Prostate gland (tissue), 2 donors: ENCODE results near the gene AMDHD1. TPM values are rescaled to one million over a fixed set of nuclear protein-coding genes. Genes with fewer than 3 reads are reported as not detected.
A peak's percentile ranks its signal among the peaks of the same experiment; 100 is the strongest.

Source experiments
- DNase-seq: peaks from one replicate; pipeline ENCODE4 v3.0.0-alpha.2; 2019; ENCODE audit warnings: low spot score
- H3K27ac ChIP-seq, 2 donors: fragments of 200-600 bp; sonication (generic); 2 replicates each; pipeline ENCODE4 v1.5.1; 2017 to 2019
- H3K27me3 ChIP-seq: fragments of 200-600 bp; sonication (generic); replicated peaks from 2 replicates; pipeline ENCODE4 v1.5.1; 2019; ENCODE audit not compliant: insufficient read depth
- H3K36me3 ChIP-seq, 2 donors: fragments of 200-600 bp; sonication (generic); 1 replicate in 1 of 2; 2 replicates in 1 of 2; pipeline versions ENCODE4 v1.5.1 to v1.8.1; 2017 to 2019
- H3K4me1 ChIP-seq: fragments of 200-600 bp; sonication (generic); replicated peaks from 2 replicates; pipeline ENCODE4 v1.5.1; 2019
- H3K4me3 ChIP-seq, 2 donors: fragments of 200-600 bp; sonication (generic); 2 replicates each; pipeline ENCODE4 v1.5.1; 2017 to 2019
- H3K9me3 ChIP-seq: fragments of 200-600 bp; sonication (generic); 2 replicates; pipeline ENCODE4 v1.5.1; 2017
- CTCF ChIP-seq, 4 experiments: fragments of 200-600 bp in 2 of 4; fragments of 450-650 bp in 2 of 4; sonication (generic) in 2 of 4; IDR thresholded peaks; 1 replicate in 3 of 4; 2 replicates in 1 of 4; pipeline ENCODE4 v1.5.1; 2016 to 2019; ENCODE audit warnings: antibody characterized with exemption in 4 of 4, mild to moderate bottlenecking in 2 of 4, moderate library complexity in 2 of 4
- POLR2A ChIP-seq: fragments of 450-650 bp; IDR thresholded peaks from one replicate; pipeline ENCODE4 v1.6.1; 2016; ENCODE audit warnings: antibody characterized with exemption, mild to moderate bottlenecking
- POLR2AphosphoS5 ChIP-seq: sonication (generic); formaldehyde crosslinking; IDR thresholded peaks from one replicate; pipeline ENCODE4 v1.6.1; 2017; ENCODE audit warnings: antibody characterized with exemption
- WGBS: methylation state at CpG from one replicate; pipeline ENCODE4 v1.1.5; 2018; 5-methylcytosine and 5-hydroxymethylcytosine counted together
- intact Hi-C: fragments of 100-400 bp; cut with DNase I; formaldehyde crosslinking; loops from one replicate; pipeline ENCODE4 v1.14.2; 2022
- total RNA-seq, 2 donors: library from RNA; depleted of rRNA; stranded (reverse); fragments of >200 nt; gene quantifications; one replicate each; pipeline ENCODE4 v1.1.0, GENCODE V29; 2016

Gene AMDHD1
- total RNA-seq, 2 donors from 2014 or later, result 2.2 TPM; not detected in 1

GRCh38 chr12:95942524-95943329 lies 404 bp upstream of the AMDHD1 start, which contains the start of gene CCDC38:
TSS of gene CCDC38 (minus strand) at chr12:95942614. CDS start at chr12:95936509, 6,105 bp downstream.
- Histone ChIP-seq H3K27ac (peak within 1 kb of the TSS; percentile 70 to 79), H3K4me1 (no peaks in the 10 kb centered on the region), H3K36me3 (no peaks in the 10 kb centered on the region), H3K27me3 (no peaks in the 10 kb centered on the region), H3K4me3 (peak within 1 kb of the TSS; percentile 46 to 78), H3K9me3 (no peaks in the 10 kb centered on the region)
- 1% methylated on average over 51 of the region's 51 CpGs for WGBS
- intact Hi-C loops, result no loop called here
- TF ChIP-seq POLR2AphosphoS5 (peak; percentile 40), CTCF (IDR thresholded peaks at IDR 0.05) (no peak), POLR2A (no peak)
- DNase-seq, result peak; percentile 80

GRCh38 chr12:95944108-95944704 lies 1.1 kb downstream of the AMDHD1 start:
- no peak overlapping the region for H3K4me3 ChIP-seq

GRCh38 chr12:95949477-95950206 lies 6.5 kb downstream of the AMDHD1 start:
- Histone ChIP-seq H3K36me3 (no peaks in the 10 kb centered on the region), H3K27ac (no peak overlapping the region), H3K4me1 (no peaks in the 10 kb centered on the region), H3K27me3 (no peaks in the 10 kb centered on the region), H3K9me3 (no peaks in the 10 kb centered on the region), H3K4me3 (no peak overlapping the region)
- no peak for DNase-seq
- TF ChIP-seq POLR2AphosphoS5 (no peak), CTCF (IDR thresholded peaks at IDR 0.05) (no peak), POLR2A (no peak)
- intact Hi-C loops, result no loop called here
- 57% methylated on average over 4 of the region's 4 CpGs for WGBS

More at GRCh38 chr12:95944108-95944704, 1.1 kb downstream of the AMDHD1 start:
- intact Hi-C loops, result no loop called here
- Histone ChIP-seq H3K36me3 (no peaks in the 10 kb centered on the region), H3K4me1 (no peaks in the 10 kb centered on the region), H3K27ac (no peak overlapping the region), H3K9me3 (no peaks in the 10 kb centered on the region), H3K27me3 (no peaks in the 10 kb centered on the region)
- TF ChIP-seq POLR2A, result no peak
- no peak for TF ChIP-seq POLR2AphosphoS5
- TF ChIP-seq CTCF (IDR thresholded peaks at IDR 0.05), result no peak
- no peak for DNase-seq
- 84% methylated on average over 10 of the region's 10 CpGs for WGBS

GRCh38 chr12:95951515-95951914 lies 8.4 kb downstream of the AMDHD1 start:
- Histone ChIP-seq H3K36me3 (no peaks in the 10 kb centered on the region), H3K4me3 (no peak overlapping the region), H3K4me1 (no peaks in the 10 kb centered on the region), H3K27ac (no peak overlapping the region), H3K9me3 (no peaks in the 10 kb centered on the region), H3K27me3 (no peaks in the 10 kb centered on the region)
- TF ChIP-seq CTCF (IDR thresholded peaks at IDR 0.05), result no peak
- no peak for TF ChIP-seq POLR2AphosphoS5
- TF ChIP-seq POLR2A, result no peak
- DNase-seq, result no peak
- intact Hi-C loops, result no loop called here
